Measurements from ENCODE around the gene VAV3.
"Not testable (repeated sequence)": the region's sequence is repeated elsewhere in the genome, so short reads cannot be mapped to it uniquely, and the experiment has no call there.

Gene VAV3

GRCh38 chr1:107673006-107673405 lies 292.0 kb downstream of the VAV3 start:
- DNase-seq, result no peak

GRCh38 chr1:107670397-107671040 lies 294.5 kb downstream of the VAV3 start:
- no peak for DNase-seq

DNA sequence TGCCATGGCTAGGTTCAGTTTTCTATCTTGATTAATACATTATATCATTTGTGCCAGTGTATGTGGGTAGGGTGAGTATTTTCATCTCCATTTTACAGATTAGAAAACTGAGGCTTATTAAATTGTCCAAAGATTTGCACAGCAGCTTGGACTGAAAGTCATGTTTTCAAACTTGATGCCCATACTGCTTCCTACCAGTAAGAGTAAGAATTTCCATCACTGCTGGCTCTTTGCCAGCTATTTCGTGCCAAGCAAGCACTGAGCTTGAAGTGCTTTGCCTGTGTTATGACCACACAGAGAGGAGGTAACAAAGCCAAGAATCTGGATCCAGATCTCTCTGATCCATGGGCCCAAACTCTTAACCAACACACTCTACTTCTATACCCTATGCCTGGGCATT lies 295.0 kb downstream of the VAV3 start:
- DNase-seq, result no peak

DNA sequence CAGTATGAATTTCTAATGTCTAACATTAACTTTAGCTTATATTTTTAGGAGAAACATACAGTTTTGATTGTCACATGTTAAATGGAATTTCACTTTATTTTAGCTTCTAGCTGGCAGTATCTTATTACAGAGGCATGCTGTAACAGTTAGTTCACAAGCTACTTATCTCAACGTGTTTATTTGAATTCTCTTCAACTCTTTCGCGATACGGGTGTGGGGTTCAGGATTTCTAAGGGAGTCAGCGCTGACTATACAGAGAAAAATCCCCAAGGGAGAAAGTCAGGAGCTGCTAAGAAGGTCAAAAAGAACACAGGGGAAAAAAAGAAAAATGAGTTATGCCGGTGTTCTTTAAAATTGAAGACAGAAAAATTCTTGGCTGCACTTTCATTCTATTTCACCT lies 296.2 kb downstream of the VAV3 start:
- DNase-seq, result no peak

DNA sequence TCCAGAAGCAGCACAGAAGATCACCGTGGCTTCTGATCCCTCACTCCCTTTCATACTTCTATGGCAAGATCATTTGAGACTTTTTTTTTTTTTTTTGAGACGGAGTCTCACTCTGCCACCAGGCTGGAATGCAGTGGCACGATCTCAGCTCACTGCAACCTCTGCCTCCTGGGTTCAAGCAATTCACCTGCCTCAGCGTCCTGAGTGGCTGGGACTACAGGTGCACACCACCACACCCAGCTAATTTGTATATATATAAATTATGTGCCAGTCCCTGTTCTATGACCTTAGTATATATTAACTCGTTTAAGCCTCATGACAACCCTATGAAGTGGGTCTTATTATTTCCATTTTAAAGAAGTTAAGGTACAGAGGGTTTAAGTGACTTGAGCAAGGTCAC lies 298.5 kb downstream of the VAV3 start:
- DNase-seq, result no peak

DNA sequence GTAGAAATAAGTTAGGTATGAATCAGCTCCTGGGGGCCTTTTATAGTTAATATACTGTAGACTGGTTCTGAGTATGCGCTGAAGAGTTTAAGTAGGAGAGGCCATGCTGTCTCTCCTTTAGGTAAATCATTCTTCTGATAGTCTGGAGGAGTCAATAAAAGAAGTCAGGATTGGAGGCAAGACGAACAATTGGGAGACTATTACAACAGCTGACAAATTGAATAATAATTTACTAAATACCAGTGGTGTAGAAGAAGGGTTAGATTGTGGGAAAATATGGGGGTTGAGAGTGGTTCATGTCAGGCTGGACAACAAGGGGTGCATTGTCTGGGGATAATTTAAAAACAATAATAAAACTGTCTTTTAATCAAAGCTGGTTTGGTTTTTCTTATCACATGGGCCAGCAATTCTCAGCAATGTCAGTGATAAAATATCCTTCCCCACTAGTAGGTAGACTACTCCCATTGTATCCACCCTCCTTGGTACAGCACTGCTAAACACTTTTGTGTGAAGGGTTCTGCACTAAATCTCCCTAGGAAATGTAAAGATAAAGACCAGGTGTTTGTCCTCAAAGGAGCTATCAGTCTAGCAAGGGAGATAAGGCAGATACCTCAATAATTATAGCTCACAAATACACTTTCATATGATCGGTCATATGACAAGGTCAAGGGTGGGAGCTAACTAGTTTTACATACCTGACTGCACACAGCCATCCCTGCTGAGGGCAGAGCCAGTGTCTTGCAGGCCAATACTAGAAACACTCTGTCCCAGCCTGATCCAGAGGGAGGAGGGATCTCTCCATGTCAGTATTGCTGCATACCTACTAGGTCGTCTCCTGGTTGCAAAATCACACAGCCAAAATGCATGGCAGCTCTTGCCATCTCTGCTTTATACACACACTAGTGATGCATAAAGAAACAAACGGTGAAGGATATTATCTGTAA lies 299.7 kb downstream of the VAV3 start:
- no peak for DNase-seq

- DNase-seq, result no peak
Observed at GRCh38 chr1:107662971-107663370, 302.0 kb downstream of the VAV3 start.

GRCh38 chr1:107661158-107661557 lies 303.8 kb downstream of the VAV3 start:
- no peak for DNase-seq

DNA sequence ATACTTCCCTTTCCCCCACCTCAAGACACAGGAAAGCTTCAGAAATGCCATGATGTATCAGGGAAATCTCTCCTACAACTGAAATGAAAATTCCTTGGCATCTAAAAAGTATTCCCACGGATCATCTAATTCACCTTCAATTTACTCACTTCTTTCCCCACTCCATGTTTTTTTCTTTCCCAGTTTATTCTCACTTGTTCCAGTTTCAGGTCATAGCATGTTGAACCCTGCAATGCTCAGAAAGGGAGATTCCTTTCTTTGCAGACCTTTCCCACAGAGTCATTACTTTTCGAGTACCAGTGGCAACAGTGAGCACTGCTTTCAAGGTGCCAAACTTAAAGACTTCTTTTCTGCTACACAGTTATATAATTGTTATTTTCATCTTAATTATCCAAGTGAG lies 305.0 kb downstream of the VAV3 start:
- DNase-seq, result no peak

- no peak for DNase-seq
Observed at GRCh38 chr1:107657356-107657755, 307.6 kb downstream of the VAV3 start.

- DNase-seq, result no peak
Observed at GRCh38 chr1:107653765-107654164, 311.2 kb downstream of the VAV3 start.

GRCh38 chr1:107653005-107653404 lies 312.0 kb downstream of the VAV3 start:
- DNase-seq, result no peak

DNA sequence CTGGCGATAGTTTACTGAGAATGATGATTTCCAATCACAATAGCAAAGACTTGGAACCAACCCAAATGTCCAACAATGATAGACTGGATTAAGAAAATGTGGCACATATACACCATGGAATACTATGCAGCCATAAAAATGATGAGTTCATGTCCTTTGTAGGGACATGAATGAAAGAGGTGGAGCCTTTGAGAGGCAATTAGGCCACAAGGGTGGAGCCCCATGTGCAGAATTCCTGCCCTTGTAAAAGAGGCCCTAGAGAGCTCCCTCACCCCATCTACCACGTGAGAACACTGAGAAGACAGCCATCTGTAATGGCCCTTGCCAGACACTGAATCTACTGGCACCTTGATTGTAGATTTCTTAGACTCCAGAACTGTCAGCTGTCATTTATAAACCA lies 314.2 kb downstream of the VAV3 start:
- not testable (repeated sequence) for DNase-seq

DNA sequence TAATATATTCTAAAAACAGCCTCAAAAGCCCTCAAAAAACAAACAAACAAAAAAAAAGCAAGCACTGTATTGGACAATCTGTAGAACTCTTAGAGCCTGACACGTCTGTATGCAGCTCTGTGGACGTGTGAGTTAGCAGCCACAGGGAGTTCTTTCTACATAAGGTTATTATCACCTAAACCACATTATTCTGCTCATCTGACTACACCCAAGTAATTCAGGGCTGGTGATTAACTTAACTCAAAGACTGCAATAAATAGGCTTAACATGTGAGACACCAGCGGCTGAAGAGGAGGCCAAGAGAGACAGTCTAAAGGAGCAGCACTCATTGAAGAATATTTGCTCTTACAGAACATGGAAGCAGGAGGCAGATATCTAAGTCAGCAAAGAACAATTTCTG lies 316.0 kb downstream of the VAV3 start:
- DNase-seq, result no peak

GRCh38 chr1:107648071-107648470 lies 316.9 kb downstream of the VAV3 start:
- DNase-seq, result no peak

DNA sequence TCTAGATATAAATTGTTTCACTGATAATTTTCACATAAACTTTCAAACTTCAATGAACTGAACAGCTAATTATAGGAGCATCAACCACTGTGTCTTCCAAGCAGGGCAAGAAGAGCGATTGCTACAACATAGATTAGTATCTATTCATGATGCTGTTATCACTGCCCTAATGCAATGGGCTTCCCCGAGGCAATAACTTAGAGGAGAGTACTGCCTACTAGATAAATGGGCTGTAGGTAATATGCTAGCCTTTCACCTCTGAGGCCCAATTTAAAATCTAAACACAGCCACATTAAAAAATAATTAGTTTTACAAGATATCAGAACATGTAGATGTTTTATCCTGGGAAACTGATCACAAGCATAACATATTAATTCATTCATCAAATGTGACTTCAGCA lies 318.0 kb downstream of the VAV3 start:
- no peak for DNase-seq

- no peak for DNase-seq
Observed at GRCh38 chr1:107643766-107644165, 321.2 kb downstream of the VAV3 start.

GRCh38 chr1:107640207-107640606 lies 324.8 kb downstream of the VAV3 start:
- no peak for DNase-seq

DNA sequence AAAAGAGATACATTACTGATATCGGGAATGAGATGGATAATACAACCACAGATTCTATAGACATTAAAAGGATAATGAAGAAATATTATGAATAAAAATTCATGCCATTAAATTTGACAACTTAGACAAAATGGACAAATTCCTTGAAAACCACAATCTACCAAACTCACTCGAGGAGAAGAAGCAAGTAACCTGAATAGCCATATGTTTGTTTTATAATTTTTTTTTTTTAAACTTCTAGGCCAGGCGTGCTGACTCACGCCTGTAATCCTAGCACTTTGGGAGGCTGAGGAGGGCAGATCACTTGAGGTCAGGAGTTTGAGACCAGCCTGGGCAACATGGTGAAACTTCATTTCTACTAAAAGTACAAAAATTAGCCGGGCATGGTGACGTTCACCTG lies 327.9 kb downstream of the VAV3 start:
- no peak for DNase-seq

GRCh38 chr1:107633596-107633995 lies 331.4 kb downstream of the VAV3 start:
- no peak for DNase-seq

GRCh38 chr1:107626073-107626796 lies 338.7 kb downstream of the VAV3 start:
- no peak for DNase-seq

DNA sequence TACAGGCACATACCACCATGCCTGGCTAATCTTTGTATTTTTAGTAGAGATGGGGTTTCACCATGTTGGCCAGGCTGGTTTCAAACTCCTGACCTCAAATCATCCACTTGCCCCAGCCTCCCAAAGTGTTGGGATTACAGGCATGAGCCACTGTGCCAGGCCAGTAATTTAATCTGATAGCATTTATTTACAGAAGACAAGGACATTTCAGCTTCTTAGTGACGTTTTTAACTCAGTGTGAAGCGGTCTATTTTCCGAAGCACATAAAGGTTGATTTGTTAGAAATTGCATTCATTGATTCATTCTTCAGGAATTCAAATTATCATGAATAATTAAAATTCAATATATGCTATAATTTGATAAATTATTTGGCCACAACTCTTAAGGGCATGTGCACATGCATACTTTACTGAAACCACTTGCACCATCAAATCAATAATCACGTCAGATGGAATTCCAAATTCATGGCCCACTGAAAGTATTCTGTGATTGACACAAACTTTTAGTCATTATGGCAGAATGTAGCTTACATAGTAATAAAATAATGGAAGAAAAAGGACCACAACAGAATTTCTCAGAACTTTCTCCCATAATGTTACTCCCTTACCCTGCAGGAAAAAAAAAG lies 339.5 kb downstream of the VAV3 start:
- no peak for DNase-seq

DNA sequence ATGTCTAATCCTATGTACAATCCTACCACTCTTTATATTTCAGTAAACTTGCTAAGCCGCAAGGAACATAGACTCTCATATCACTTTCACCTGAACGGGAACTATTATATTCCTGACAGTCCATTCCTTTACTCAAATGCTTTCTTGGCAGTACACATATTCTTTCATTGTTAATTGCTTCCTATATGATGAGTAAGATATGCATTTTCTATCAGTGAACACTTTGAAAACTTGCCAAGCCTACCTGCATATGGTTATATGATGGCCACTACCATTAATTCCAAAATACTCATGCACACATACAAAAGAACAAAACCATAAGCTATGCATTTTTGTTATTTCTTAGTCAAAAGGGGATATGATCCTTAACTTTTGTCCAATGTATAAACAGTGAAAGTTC lies 341.5 kb downstream of the VAV3 start:
- DNase-seq, result no peak

Measured in Kasumi-1 (cell line).